NCI-H2081 (cell line): Measurements from ENCODE around the gene SLC47A1.

ENCODE experiments used
- DNase-seq, 2 experiments: peaks; one replicate each; lab custom pipeline; 2025; lab: John Stamatoyannopoulos, UW

The SLC47A1 gene

GRCh38 chr17:19613979-19614378 is 80.3 kb downstream of the SLC47A1 start:
- DNase-seq = no peak

GRCh38 chr17:19614900-19615299 is 81.2 kb downstream of the SLC47A1 start:
- no peak for DNase-seq

- DNase-seq = no peak
Measured at GRCh38 chr17:19618015-19618414, 84.4 kb downstream of the SLC47A1 start.

- DNase-seq = no peak
Measured at GRCh38 chr17:19619705-19620325, 86.2 kb downstream of the SLC47A1 start.

- no peak for DNase-seq
Measured at GRCh38 chr17:19621697-19622096, 88.0 kb downstream of the SLC47A1 start.

GRCh38 chr17:19626079-19626478 is 92.4 kb downstream of the SLC47A1 start:
- no peak for DNase-seq
